Vagina (tissue), 2 donors: ENCODE data around the gene IQCM. TPM values are rescaled to one million over a fixed set of nuclear protein-coding genes. Genes with fewer than 3 reads are reported as not detected.

ENCODE experiments used
- DNase-seq, 2 donors: peaks; one replicate each; pipeline ENCODE4 v3.0.0-alpha.2; 2017; ENCODE audit errors: extremely low spot score in 2 of 2
- H3K27ac ChIP-seq: fragments of 200-600 bp; sonication (generic); one replicate; pipeline ENCODE4 v1.5.1; 2019
- H3K27me3 ChIP-seq: fragments of 200-600 bp; sonication (generic); one replicate; pipeline ENCODE4 v1.5.1; 2019
- H3K36me3 ChIP-seq, 2 donors: fragments of 200-600 bp; sonication (generic); one replicate each; pipeline ENCODE4 v1.5.1; 2017 to 2019
- H3K4me1 ChIP-seq: fragments of 200-600 bp; sonication (generic); one replicate; pipeline ENCODE4 v1.5.1; 2019
- H3K4me3 ChIP-seq, 2 donors: fragments of 200-600 bp; sonication (generic); 1 replicate in 1 of 2; 2 replicates in 1 of 2; pipeline ENCODE4 v1.5.1; 2016 to 2019
- H3K9me3 ChIP-seq: fragments of 200-600 bp; sonication (generic); one replicate; pipeline ENCODE4 v1.5.1; 2019
- CTCF ChIP-seq, 3 experiments: fragments of 450-650 bp in 2 of 3; fragments of 200-600 bp in 1 of 3; sonication (generic) in 1 of 3; IDR thresholded peaks; one replicate each; pipeline ENCODE4 v1.5.1; 2017 to 2019; ENCODE audit warnings: antibody characterized with exemption in 3 of 3, mild to moderate bottlenecking in 2 of 3, moderate library complexity in 2 of 3
- POLR2A ChIP-seq, 2 donors: fragments of 450-650 bp; IDR thresholded peaks; one replicate each; pipeline ENCODE4 v1.6.1; 2017; ENCODE audit warnings: antibody characterized with exemption in 2 of 2, mild to moderate bottlenecking in 2 of 2, moderate library complexity in 2 of 2
- POLR2AphosphoS5 ChIP-seq, 2 donors: sonication (generic); formaldehyde crosslinking; IDR thresholded peaks; one replicate each; pipeline ENCODE4 v1.9.0; 2017; ENCODE audit warnings: antibody characterized with exemption in 2 of 2, mild to moderate bottlenecking in 2 of 2, low read depth in 1 of 2; ENCODE audit not compliant: insufficient read depth in 1 of 2
- intact Hi-C: fragments of 100-400 bp; cut with DNase I; formaldehyde crosslinking; loops from one replicate; pipeline ENCODE4 v1.15.1; 2023
- total RNA-seq: library from RNA; depleted of rRNA; stranded (reverse); fragments of >200 nt; gene quantifications from one replicate; pipeline ENCODE4 v1.2.3, GENCODE V29; 2016

Gene IQCM
- total RNA-seq, 1 donor from 2014 or later: not detected

DNA sequence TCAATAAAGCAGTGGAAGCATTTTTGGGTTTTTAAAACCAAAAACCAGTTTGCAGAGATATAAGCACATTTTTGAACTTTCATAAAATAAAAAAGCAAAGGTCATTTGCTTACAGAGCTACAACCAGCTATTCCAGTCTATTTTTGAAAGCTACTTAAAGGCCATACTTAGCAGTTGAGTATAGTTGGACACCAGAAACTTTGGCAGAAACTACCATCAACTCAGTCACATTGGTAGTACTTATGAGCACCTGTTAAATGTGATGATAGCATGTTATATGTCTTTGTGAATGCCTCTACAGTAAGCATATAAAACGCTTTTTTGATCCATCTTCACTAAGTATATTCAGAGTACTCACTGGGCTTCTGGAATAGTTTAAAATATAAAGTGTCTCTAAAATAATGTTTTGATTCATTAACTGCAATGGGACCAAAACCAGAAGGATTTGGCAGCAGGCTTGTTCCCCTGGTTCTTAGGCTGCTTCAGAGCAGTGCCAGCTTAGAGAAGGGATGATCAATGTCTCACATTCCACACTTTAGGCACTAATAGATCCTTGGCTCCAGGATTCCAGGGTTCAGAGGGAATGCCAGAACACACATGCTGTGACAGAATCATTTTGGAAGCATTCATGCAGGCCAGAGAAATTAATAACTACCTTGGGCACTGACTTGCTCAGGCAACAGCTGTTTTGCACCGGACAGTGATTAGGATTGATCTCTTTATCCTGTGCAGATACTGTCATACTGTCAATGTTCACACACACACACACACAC is 103.9 kb downstream of the IQCM start:
- Histone ChIP-seq H3K4me1 (no peaks in the 10 kb centered on the region), H3K27ac (no peak overlapping the region), H3K27me3 (no peaks in the 10 kb centered on the region), H3K36me3 (no peaks in the 10 kb centered on the region), H3K4me3 (no peak overlapping the region), H3K9me3 (no peaks in the 10 kb centered on the region)
- no peak for TF ChIP-seq POLR2A (IDR thresholded peaks at IDR 0.05)
- no peak for TF ChIP-seq CTCF (IDR thresholded peaks at IDR 0.05)
- no peak for TF ChIP-seq POLR2AphosphoS5 (IDR thresholded peaks at IDR 0.05; ENCODE audit: insufficient read depth in 1 of 2, low read depth in 1 of 2)
- intact Hi-C loops: no loop called here
- DNase-seq: no peak

GRCh38 chr4:149709640-149710039 is 106.0 kb downstream of the IQCM start:
- Histone ChIP-seq H3K4me1 (no peaks in the 10 kb centered on the region), H3K4me3 (no peak overlapping the region), H3K36me3 (no peaks in the 10 kb centered on the region), H3K27me3 (no peaks in the 10 kb centered on the region), H3K9me3 (no peaks in the 10 kb centered on the region), H3K27ac (no peak overlapping the region)
- TF ChIP-seq POLR2AphosphoS5 (IDR thresholded peaks at IDR 0.05; ENCODE audit: insufficient read depth in 1 of 2, low read depth in 1 of 2) (no peak), CTCF (IDR thresholded peaks at IDR 0.05) (no peak)
- DNase-seq: no peak
- intact Hi-C loops: no loop called here

- TF ChIP-seq POLR2A (IDR thresholded peaks at IDR 0.05): no peak
- no peak for TF ChIP-seq POLR2AphosphoS5 (IDR thresholded peaks at IDR 0.05; ENCODE audit: insufficient read depth in 1 of 2, low read depth in 1 of 2)
- TF ChIP-seq CTCF (IDR thresholded peaks at IDR 0.05): no peak
- H3K27me3 ChIP-seq: no peaks in the 10 kb centered on the region
- intact Hi-C loops: no loop called here
- no peak overlapping the region for H3K27ac ChIP-seq
- H3K4me1 ChIP-seq: no peaks in the 10 kb centered on the region
- H3K36me3 ChIP-seq: no peaks in the 10 kb centered on the region
- DNase-seq: no peak
- no peaks in the 10 kb centered on the region for H3K9me3 ChIP-seq
- no peak overlapping the region for H3K4me3 ChIP-seq
Measured at GRCh38 chr4:149708513-149709130, 107.0 kb downstream of the IQCM start.

DNA sequence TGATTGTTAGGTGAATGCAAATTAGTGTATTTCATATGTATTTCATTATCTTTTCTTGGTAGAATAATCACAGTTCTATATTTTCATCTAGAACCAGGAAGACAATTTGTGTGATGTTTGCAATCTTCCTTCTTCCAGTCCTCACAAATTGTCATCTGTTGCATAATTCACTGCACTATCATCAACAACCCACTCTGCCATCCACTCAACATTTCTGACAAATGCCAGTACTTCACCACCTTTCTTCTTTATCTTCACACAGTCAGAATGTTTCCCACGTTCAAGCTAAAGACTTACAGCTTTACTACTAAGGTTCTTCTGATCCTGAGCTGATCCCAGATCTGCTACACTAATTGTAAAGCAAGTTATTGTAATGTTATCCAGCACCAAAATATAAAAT is 107.8 kb downstream of the IQCM start:
- Histone ChIP-seq H3K27ac (no peak overlapping the region), H3K4me1 (no peaks in the 10 kb centered on the region)

More for the DNA sequence above, 107.8 kb downstream of the IQCM start:
- DNase-seq: no peak
- intact Hi-C loops: no loop called here
- H3K9me3 ChIP-seq: no peaks in the 10 kb centered on the region
- H3K27me3 ChIP-seq: no peaks in the 10 kb centered on the region
- no peak for TF ChIP-seq POLR2AphosphoS5 (IDR thresholded peaks at IDR 0.05; ENCODE audit: insufficient read depth in 1 of 2, low read depth in 1 of 2)
- TF ChIP-seq POLR2A (IDR thresholded peaks at IDR 0.05): no peak
- TF ChIP-seq CTCF (IDR thresholded peaks at IDR 0.05): no peak
- no peaks in the 10 kb centered on the region for H3K36me3 ChIP-seq
- H3K4me3 ChIP-seq: no peak overlapping the region
